Activated T-cell treated with anti-CD3 and anti-CD28 coated beads for 1 hour (primary cell): ENCODE data around the gene F13A1.

Source experiments
- DNase-seq: peaks from one replicate; pipeline ENCODE4 v3.0.0-alpha.2; 2020; ENCODE audit warnings: low read depth

The F13A1 gene

GRCh38 chr6:6243846-6244245, 76.6 kb downstream of the F13A1 start:
- DNase-seq: no peak

- DNase-seq: no peak
Measured at GRCh38 chr6:6239598-6240581, 80.6 kb downstream of the F13A1 start.

- DNase-seq: no peak
Measured at GRCh38 chr6:6236730-6237469, 83.6 kb downstream of the F13A1 start.

GRCh38 chr6:6235786-6236185, 84.7 kb downstream of the F13A1 start:
- DNase-seq: no peak

GRCh38 chr6:6234963-6235362, 85.5 kb downstream of the F13A1 start:
- DNase-seq: no peak

- no peak for DNase-seq
Measured at GRCh38 chr6:6230286-6230685, 90.2 kb downstream of the F13A1 start.

- DNase-seq: no peak
Measured at GRCh38 chr6:6227896-6228295, 92.6 kb downstream of the F13A1 start.

- DNase-seq: no peak
Measured at GRCh38 chr6:6225885-6226529, 94.5 kb downstream of the F13A1 start.

- DNase-seq: no peak
Measured at GRCh38 chr6:6224933-6225486, 95.5 kb downstream of the F13A1 start.

- DNase-seq: no peak
Measured at GRCh38 chr6:6221787-6222535, 98.5 kb downstream of the F13A1 start.

GRCh38 chr6:6220718-6221117, 99.7 kb downstream of the F13A1 start:
- no peak for DNase-seq

- DNase-seq: no peak
Measured at GRCh38 chr6:6219716-6220115, 100.7 kb downstream of the F13A1 start.

- DNase-seq: no peak
Measured at GRCh38 chr6:6218759-6219085, 101.7 kb downstream of the F13A1 start.

- no peak for DNase-seq
Measured at GRCh38 chr6:6217855-6218758, 102.4 kb downstream of the F13A1 start.

- no peak for DNase-seq
Measured at GRCh38 chr6:6210994-6211393, 109.5 kb downstream of the F13A1 start.

GRCh38 chr6:6202886-6203285, 117.6 kb downstream of the F13A1 start:
- no peak for DNase-seq

- DNase-seq: no peak
Measured at GRCh38 chr6:6201200-6201599, 119.3 kb downstream of the F13A1 start.

- no peak for DNase-seq
Measured at GRCh38 chr6:6199678-6200077, 120.8 kb downstream of the F13A1 start.

- DNase-seq: no peak
Measured at GRCh38 chr6:6196762-6197161, 123.7 kb downstream of the F13A1 start.

GRCh38 chr6:6195080-6195479, 125.4 kb downstream of the F13A1 start:
- no peak for DNase-seq
